Measurements from ENCODE around the gene EPB41L3.

- TF ChIP-seq EZH2 (IDR thresholded peaks at IDR 0.05; ENCODE audit: insufficient read depth, poor library complexity, severe bottlenecking): no peak
- no peak for TF ChIP-seq EZH2phosphoT487 (IDR thresholded peaks at IDR 0.05; ENCODE audit: insufficient read depth, low read depth)
Measured at GRCh38 chr18:5376986-5377385, 166.8 kb downstream of the EPB41L3 start.

Data from GM23248 (cell line).